Colon (tissue), 2 donors: ENCODE measurements around the gene KIF5B.
"Not testable (repeated sequence)": the region's sequence is repeated elsewhere in the genome, so short reads cannot be mapped to it uniquely, and the experiment has no call there.

Experiments used
- FAIRE-seq: peaks from 2 replicates; lab custom pipeline; 2012; peaks lifted over from hg19 to GRCh38; lab: Jason Lieb, UNC
- donor health status: control.
- donor health status: control.

Gene KIF5B

DNA sequence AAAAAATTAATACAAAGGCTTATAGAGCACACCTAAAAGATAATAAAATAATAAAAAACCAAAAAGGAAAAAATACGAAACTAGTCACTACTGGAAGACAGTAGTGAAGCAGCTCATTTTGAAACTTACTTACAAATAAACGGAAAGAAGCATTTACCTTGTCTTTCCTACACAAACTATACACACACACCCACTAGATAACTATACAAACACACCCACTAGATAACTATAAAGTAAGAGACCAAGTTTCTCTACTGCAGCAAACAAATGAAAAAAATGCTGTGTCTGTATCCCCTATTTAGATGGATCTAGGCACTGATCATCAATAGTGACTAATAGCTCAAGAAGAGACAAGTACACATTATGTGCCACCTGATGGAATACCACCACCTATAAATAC, 49.2 kb downstream of the KIF5B start:
- FAIRE-seq: no peak

DNA sequence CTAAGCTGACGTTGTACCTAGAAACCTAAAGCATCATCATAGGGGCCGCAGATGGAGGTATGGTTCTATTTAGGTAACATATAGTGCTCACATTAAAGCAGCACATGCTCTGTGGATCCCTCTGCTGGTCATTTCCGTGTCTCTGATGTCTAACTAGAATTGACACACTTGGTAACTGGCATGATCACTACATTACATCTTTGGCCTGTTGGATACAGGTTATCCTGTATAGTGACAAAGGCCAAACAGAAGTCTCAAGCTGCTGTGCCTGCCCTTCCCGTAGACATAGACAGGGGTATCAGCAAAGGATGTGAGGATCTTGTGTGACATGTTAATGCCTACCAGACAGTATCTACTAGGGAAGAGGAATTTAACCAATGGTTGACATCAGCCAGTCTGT, 51.2 kb downstream of the KIF5B start:
- FAIRE-seq: no peak

DNA sequence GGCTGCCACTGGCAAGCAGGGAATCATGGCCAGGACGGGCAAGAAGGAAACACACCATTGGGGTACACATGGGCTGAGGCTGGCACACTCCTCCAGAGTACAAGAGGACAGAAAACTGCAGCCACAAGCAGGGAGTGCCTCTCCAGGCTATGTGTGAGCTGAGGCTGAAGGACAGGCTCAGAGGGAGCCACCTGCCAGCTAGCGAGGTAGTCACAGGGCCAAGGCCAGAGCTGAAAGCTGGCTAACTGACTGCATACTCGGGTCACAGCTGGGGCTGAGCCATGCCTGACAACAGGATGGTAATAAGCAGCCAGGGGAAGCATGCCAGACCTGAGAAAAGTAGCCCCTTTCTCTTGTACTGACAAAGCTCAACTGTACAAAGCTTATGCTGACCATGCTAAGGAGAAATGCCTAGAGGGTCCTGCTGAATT, 52.0 kb downstream of the KIF5B start:
- no peak for FAIRE-seq

DNA sequence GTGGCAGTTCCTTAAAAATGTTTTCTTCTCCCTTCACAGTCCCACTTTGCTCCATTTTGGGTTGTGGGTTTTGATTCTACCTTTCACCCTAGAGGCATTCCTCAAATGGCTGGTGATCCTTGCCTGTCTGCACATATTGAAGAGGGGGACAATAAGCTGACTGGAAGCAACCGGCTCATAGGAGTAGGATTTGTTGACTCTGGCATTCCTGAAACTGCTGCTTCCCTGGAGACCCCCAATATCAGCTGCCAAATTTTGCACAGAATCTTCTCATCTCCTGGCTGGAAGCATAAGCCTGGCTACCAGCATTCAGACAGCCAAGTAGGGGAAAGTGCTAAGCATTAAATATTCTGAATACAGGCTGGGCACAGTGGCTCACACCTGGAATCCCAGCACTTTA, 53.7 kb downstream of the KIF5B start:
- no peak for FAIRE-seq

DNA sequence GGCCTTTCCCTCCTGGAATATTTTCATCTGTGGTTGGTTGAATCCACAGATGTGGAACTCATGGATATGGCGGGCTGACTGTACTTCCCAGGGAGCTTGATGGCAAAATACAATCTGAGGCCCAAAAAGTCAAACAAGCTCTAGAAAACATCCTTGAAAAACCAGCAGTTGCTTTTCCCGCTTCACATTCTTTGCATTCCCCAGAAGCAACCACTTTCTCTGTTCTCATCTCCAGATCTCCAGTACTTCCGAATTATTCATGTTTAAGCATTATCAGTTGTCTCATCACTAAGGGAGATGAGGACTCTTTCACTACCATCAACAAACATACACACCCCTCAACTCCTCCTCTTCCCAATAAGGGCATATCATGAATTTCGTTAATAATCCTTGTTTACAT, 55.3 kb downstream of the KIF5B start:
- no peak for FAIRE-seq

DNA sequence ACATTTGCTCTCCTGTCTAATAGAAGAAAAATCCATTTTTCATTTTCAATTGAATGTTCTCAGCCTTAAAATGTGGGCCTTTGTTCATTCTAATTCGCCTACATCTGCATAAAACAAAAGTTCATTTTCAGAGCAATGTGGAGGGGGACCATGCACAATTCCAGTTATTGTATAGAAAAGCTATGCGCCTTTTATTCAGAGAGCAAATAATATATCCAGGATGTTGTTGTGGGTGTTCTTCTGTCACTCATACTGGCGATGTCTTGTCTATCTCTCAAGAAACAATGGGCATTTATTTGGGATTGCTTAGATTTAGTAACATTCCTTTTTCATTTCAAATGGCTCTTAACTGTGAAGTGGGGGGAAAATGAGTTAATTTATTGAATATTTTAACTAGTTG, 56.4 kb downstream of the KIF5B start:
- no peak for FAIRE-seq

DNA sequence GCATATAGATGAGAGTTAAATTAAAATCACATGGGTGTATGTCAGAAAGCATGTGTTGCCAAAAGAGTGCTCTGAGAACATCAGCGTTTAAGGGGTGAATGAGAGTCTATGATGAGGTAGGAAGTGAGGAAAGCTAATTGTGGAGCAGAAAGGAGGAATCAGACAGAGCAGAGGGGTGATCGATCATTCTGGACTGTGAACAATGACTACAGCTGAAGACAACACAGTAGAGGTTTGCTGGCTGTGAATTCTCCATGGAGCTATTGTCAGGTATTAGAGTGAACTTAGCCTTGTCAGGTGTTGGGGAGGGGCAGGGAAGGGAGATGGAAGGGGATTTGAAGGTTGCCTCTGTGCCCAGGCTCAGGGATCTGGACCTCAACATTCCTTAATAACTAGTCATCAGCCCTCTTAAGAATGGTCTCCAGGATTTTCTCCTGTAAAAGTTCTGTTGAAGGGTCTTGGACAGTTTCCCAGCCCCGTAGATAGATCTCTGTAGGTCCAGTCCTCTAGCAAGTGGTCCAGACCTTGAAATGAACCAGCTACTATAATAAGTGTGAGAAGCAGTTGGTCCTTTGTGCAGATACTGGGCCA, 57.1 kb downstream of the KIF5B start:
- no peak for FAIRE-seq

DNA sequence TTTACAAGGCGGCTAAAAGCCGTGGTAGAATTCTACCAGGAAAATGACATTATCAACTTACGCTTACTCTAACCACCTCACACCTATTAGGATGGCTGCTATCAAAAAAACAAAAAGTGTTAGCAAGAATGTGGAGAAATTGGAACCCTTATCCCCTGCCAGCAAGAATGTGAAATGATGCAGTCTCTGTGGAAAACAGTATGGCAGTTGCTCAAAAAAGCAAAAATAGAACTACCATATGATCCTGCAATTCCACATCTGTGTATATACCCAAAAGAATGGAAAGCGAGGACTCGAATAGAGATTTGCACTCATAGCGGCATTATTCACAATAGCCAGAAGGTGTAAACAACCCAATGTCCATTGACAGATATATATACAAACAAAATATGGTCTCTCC, 61.3 kb downstream of the KIF5B start:
- FAIRE-seq: no peak

DNA sequence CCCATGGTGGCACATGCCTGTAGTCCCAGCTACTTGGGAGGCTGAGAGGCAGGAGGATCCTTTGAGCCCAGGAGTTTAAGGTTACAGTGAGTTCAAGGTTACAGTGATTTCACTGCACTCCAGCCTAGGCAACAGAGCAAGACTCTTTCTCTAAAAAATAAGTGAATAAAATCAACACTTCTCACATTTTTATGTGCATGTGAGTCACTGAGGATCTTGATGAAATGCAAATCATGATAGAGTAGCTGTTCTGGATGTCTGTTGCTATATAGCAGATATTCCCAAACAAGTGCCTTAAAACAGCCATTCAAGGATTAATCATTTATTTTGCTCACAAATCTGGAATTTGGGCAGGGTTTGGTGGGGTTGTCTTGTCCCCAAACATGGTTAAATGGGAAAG, 65.3 kb downstream of the KIF5B start:
- FAIRE-seq: no peak

DNA sequence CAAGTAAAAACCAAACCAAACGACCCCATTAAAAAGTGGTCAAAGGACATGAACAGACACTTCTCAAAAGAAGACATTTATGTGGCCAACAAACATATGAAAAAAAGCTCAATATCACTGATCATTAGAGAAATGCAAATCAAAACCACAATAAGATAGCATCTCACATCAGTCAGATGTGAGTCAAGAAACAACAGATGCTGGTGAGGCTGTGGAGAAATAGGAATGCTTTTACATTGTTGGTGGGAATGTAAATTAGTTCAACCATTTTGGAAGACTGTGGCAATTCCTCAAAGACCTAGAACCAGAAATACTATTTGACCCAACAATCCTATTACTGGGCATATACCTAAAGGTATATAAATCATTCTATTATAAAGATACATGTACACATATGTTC, 68.4 kb downstream of the KIF5B start:
- FAIRE-seq: not testable (repeated sequence)

DNA sequence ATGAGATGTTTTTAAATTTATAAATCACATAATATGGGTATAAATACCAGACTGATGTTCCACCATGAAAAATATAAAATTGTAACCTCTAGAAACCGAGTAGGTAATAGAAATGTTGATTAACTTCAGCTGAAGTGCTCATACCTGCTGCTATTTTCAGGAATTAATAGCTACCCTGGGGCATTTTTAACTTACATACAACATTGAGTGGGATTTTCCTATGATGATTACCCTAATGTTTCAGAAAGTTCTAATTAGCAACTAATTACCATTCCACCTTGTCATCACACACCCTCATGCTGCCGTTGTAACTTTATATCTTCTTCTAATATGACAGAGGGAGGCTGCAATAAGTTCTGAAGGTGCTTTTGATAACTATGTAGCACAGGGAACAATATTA, 74.1 kb downstream of the KIF5B start:
- no peak for FAIRE-seq

DNA sequence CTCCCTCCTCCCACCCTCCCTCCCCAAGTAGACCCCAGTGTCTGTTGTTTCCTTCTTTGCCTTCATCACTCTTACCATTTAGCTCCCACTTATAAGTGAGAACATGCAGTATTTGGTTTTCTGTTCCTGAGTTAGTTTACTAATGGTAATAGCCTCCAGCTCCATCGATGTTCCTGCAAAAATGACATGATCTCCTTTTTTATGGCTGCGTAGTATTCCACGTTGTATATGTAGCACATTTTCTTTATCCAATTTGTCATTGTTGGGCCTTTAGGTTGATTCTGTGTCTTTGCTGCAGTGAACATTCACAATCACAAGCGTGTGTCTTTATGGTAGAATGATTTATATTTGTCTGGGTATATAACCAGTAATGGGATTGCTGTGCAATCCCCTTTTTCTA, 75.8 kb downstream of the KIF5B start:
- no peak for FAIRE-seq

DNA sequence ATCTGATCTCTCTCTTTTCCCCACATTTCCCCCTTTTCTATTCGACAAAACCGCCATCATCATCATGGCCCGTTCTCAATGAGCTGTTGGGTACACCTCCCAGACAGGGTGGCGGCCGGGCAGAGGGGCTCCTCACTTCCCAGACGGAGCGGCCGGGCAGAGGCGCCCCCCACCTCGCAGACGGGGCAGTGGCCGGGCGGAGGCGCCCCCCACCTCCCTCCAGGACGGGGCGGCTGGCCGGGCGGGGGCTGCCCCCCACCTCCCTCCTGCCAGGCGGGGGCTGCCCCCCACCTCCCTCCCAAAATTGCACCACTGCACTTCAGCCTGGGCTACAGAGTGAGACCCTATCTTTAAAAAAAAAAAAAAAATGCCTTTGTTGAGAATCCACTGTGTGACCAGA, 77.2 kb downstream of the KIF5B start:
- not testable (repeated sequence) for FAIRE-seq

DNA sequence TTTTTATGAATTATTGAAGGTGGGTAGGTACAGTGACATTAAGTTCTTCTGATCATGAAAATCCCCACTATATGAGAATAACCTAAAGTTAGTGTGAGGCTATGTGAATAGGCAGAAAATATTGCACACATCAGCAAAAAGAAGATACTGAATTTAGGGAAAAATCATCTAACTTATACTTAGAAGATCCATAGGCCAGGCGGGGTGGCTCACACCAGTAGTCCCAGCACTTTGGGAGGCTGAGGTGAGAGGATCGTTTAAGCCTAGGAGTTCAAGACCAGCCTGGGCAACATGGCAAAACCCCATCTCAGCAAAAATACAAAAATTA, 78.1 kb downstream of the KIF5B start:
- FAIRE-seq: no peak

DNA sequence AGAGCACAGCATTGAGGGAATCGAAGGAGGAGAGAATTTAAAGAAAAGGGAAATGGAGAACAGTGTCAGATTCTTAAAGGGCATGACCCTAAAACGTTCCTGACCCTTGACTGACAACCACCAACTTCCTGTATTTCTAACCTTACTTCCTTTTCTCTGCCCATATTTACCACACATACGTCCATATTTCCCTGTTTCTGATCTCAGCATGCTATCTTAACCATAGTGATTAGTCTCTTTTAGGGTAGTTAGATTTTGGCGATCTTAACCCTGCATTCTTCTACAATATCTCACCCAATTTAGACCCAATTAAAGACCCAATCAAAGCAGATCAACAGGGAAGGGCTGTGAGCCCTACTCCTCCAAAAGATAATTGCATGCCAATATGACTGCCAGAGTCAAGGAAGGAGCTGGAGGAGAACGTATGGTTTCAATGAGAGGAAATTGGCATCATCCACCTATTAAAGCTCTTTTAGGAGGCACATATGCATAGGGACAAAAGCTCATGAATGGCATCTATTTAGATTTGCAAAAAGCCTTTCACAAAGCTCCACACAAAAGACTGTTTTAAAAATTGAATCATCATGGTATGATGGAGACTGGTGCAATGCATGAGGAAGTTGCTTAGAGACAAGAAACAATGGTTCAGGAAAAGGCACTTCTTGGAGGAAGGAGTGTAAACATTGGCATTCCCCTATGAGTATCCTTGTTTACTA, 78.6 kb downstream of the KIF5B start:
- no peak for FAIRE-seq

DNA sequence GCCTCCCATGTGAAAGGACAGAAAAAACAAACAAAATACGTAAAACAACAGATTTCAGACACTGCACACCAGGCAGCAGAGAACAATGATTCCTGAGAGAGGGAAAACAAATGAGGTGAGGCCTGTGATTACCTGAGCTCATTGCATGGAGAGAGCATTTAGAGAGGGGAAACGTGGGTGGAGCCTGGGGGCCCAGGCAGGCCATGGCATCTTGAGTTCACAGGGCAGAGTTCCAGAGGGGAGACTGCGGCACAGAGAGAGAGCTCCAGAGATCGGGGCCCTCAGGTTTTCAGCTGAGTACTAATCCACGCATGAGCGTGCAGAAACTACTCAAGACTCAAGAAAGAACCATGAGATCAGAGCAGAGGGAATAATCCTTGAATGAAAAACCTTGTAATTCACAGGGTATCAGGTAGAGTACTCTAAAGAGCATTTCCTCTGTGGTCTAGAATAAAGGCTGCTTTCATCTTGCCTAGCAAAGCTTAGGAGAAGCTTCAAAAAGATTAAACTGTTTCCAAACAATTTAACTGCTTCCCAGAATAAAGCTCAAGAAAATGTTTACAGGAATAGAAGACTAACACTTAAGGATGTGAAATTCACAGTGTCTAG, 81.0 kb downstream of the KIF5B start:
- FAIRE-seq: no peak

DNA sequence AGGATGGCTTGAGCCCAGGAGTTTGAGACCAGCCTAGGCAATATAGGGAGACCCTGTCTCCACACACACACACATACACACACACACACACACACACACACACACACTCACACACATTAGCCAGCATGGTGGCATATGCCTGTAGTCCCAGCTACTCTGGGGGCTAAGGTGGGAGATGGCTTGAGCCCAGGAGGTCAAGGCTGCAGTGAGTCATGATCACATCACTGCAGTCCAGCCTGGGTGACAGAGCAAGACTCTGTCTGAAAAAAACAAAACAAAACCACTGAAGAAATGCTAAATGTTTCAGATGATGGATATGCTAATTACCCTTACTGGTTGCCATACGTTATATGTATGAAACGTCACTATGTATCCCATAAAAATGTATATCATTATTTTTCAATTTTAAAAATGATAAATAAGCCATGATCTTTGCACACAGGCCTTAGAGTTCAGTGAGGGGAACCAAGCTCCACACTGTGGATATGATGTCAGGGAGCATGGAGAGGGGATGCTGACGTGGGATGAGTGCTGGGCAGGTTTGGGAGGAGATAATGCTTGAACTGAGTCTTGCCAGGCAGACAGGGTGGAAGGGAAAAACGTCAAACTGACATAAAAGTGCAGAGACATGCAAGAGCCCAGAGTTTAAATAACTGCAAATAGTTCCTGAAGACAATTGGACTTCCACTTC, 81.6 kb downstream of the KIF5B start:
- no peak for FAIRE-seq

DNA sequence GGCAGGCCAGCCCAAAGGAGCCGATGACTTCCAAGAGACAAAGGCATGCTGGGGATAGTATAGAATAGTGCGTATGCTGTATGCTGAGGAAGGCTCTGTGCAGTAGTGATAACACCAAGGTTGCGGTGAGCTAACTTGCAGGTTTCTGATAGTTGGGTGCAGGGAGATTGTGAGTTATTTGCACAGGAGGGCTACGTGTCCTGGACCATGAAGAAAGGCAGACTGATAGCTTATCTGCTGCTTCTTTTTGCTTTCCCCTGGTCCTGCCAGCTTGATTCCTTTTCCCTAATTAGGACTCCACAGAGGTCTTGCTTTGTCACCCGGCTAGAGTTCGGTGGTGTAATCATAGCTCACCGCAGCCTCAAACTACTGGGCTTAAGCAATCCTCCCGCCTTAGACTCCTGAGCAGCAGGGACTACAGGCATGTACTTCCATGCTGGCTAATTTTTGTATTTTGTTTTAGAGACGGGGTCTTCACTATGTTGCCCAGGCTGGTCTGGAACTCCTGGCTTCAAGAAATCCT, 83.6 kb downstream of the KIF5B start:
- no peak for FAIRE-seq

DNA sequence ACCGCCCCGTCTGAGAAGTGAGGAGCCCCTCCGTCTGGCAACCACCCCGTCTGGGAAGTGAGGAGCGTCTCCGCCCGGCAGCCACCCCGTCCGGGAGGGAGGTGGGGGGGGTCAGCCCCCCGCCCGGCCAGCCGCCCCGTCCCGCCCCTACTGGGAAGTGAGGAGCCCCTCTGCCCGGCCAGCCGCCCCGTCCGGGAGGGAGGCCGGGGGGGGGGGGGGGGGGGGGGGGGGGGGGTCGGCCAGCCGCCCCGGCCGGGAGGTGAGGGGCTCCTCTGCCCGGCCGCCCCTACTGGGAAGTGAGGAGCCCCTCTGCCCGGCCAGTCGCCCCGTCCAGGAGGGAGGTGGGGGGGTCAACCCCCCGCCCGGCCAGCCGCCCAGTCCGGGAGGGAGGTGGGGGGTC, 86.4 kb downstream of the KIF5B start:
- FAIRE-seq: not testable (repeated sequence)

DNA sequence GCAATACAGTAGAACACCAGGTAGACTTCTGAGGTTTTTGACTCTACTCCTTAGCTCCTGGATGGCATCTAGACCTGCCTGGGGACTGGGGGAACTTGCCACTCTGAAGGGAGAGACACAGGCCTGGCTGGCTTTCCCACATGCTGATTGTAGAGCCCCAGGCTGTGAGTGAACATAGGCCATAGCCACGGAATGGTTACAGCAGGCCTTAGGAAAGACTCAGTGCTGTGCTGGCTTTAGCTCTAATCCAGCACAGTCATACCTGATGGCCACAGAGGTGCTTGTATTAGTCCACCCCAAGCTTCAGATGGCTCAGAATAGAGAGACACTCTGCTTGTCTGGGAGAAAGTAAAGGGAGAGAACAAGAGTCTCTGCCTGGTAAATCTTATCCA, 92.6 kb downstream of the KIF5B start:
- no peak for FAIRE-seq

DNA sequence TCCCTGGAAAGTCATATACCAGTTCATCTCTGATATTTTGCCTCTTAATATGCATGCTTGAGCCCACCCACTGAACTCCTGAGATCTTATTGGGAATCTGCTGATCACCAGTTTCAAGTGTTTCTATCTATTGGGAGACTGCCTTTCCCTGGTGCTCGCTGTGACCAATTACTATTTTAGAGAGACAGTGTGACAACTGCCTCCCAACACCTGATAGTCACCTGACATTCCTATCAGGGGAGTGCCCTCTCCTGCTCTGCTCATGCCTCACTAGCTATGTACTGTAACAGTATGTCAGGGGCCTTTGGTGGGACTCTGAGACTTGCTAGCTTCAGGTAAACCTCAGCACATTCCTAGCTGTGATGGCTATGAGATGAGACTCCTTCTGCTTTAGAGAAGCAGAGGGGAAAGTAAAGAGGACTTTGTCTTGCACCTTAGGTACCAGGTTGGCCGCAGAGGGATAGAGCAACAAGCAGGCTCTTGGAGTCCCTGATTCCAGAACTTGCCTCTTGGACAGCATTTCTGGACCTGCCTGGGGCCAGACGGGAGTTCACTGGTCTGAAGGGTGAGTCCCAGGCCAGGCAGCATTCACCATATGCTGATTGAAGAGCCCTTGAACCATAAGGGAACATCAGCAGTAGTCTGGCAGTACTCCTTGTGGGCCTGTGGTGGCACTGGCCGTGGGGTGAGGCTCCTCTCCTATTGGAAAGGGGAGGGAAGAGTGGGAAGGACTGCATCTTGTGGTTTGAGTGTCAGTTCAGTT, 93.2 kb downstream of the KIF5B start:
- no peak for FAIRE-seq

DNA sequence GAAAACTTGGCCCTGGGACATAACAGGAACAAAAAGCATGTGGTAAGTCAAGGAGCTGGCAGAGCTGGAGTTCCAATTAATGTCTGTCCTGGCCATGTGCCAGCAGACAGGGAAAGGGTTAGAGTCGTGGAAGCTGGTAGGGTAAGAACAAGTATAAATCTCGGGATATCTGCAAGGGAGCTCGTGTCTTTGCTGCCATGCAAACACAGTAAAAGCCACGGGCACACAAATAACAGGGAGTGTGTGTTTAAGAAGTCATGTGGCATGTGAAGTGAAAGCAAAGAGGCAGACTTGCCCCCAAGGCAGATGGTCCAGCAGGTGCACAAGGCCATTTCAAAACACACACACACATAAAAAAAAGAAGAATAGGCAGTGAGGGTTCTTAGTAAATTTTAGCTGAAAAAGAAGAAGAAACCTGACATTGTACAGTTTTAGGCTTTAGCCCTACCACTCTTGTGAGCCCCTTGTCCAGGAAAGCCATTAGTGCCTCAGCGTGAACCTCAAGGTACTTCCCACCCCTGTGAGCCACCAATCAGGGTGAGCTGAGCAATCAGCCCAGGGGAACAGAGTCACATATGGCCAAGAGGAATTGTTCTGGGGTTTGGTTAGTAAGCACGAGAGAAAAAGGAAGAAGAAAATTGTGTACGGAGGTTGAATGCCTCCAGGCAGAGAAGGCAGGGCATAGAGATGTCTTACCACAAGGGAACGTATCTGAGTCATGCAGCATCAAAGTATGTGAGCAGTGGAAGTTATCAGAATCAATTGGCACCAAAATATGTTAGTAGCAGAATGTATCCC, 94.7 kb downstream of the KIF5B start:
- FAIRE-seq: no peak
